Measurements from ENCODE around the gene NID1. TPM values are rescaled to one million over a fixed set of nuclear protein-coding genes. Genes with fewer than 3 reads are reported as not detected.

The NID1 gene
- total RNA-seq, 1 donor: 204 TPM

- peak; percentile 78 for DNase-seq (ENCODE audit: low read depth)
- H3K4me3 ChIP-seq (ENCODE audit: low read depth, low read length): no peak overlapping the region
- no peak for TF ChIP-seq CTCF (IDR thresholded peaks at IDR 0.05; ENCODE audit: insufficient read depth, low read depth, low read length)
Observed at GRCh38 chr1:235989105-235989504, 75.8 kb downstream of the NID1 start.

GRCh38 chr1:235986869-235987268 is 78.0 kb downstream of the NID1 start:
- DNase-seq (ENCODE audit: low read depth): no peak
- no peak for TF ChIP-seq CTCF (IDR thresholded peaks at IDR 0.05; ENCODE audit: insufficient read depth, low read depth, low read length)

GRCh38 chr1:235984041-235984825 is 80.7 kb downstream of the NID1 start:
- H3K4me3 ChIP-seq (ENCODE audit: low read depth, low read length): no peak overlapping the region
- peak; percentile 84 for DNase-seq (ENCODE audit: low read depth)
- no peak for TF ChIP-seq CTCF (IDR thresholded peaks at IDR 0.05; ENCODE audit: insufficient read depth, low read depth, low read length)

More at GRCh38 chr1:235986869-235987268, 78.0 kb downstream of the NID1 start:
- H3K4me3 ChIP-seq (ENCODE audit: low read depth, low read length): no peak overlapping the region

GRCh38 chr1:235980976-235981375 is 83.9 kb downstream of the NID1 start:
- no peak for TF ChIP-seq CTCF (IDR thresholded peaks at IDR 0.05; ENCODE audit: insufficient read depth, low read depth, low read length)
- DNase-seq (ENCODE audit: low read depth): no peak
- H3K4me3 ChIP-seq (ENCODE audit: low read depth, low read length): no peak overlapping the region

- TF ChIP-seq CTCF (IDR thresholded peaks at IDR 0.05; ENCODE audit: insufficient read depth, low read depth, low read length): no peak
- H3K4me3 ChIP-seq (ENCODE audit: low read depth, low read length): no peak overlapping the region
- no peak for DNase-seq (ENCODE audit: low read depth)
Observed at GRCh38 chr1:235979716-235980333, 85.1 kb downstream of the NID1 start.

GRCh38 chr1:235979176-235979575 is 85.7 kb downstream of the NID1 start:
- no peak for TF ChIP-seq CTCF (IDR thresholded peaks at IDR 0.05; ENCODE audit: insufficient read depth, low read depth, low read length)
- DNase-seq (ENCODE audit: low read depth): no peak
- no peak overlapping the region for H3K4me3 ChIP-seq (ENCODE audit: low read depth, low read length)

All from fibroblast of villous mesenchyme (primary cell).